Adrenal gland (tissue), 12 donors: ENCODE measurements around the gene C9orf78. TPM values are rescaled to one million over a fixed set of nuclear protein-coding genes. Genes with fewer than 3 reads are reported as not detected.

Experiments
- DNase-seq, 7 donors: peaks; one replicate each; pipeline ENCODE4 v3.0.0-alpha.2; 2019 to 2020
- H3K27ac ChIP-seq, 5 donors: fragments of 200-600 bp; sonication (generic) in 4 of 5; 1 replicate in 3 of 5; 2 replicates in 2 of 5; pipeline versions ENCODE4 v1.5.1 to v1.8.0; 2016 to 2020; ENCODE audit warnings: mild to moderate bottlenecking in 1 of 5
- H3K27me3 ChIP-seq: fragments of 200-600 bp; 2 replicates; pipeline ENCODE4 v1.8.0; 2021
- H3K36me3 ChIP-seq, 2 donors: fragments of 200-600 bp; replicated peaks in 1 of 2; 1 replicate in 1 of 2; 2 replicates in 1 of 2; pipeline versions ENCODE4 v1.5.1 to v1.8.0; 2018 to 2022
- H3K4me1 ChIP-seq, 2 donors: fragments of 200-600 bp; replicated peaks in 1 of 2; 1 replicate in 1 of 2; 2 replicates in 1 of 2; pipeline versions ENCODE4 v1.5.1 to v1.8.0; 2018 to 2021
- H3K4me3 ChIP-seq, 4 donors: fragments of 200-600 bp; sonication (generic) in 3 of 4; one replicate each; pipeline ENCODE4 v1.5.1; 2016 to 2018
- H3K9me3 ChIP-seq, 3 donors: fragments of 200-600 bp; sonication (generic) in 1 of 3; replicated peaks in 1 of 3; 1 replicate in 2 of 3; 2 replicates in 1 of 3; pipeline versions ENCODE4 v1.5.1 to v1.8.0; 2016 to 2021
- CTCF ChIP-seq, 6 experiments: fragments of 450-650 bp in 4 of 6; fragments of 200-600 bp in 2 of 6; sonication (generic) in 1 of 6; IDR thresholded peaks; 1 replicate in 5 of 6; 2 replicates in 1 of 6; pipeline versions ENCODE4 v1.5.1 to v1.8.0; 2016 to 2021; ENCODE audit warnings: antibody characterized with exemption in 6 of 6, mild to moderate bottlenecking in 2 of 6, moderate library complexity in 1 of 6
- POLR2A ChIP-seq, 2 donors: fragments of 450-650 bp; IDR thresholded peaks; one replicate each; pipeline ENCODE4 v1.6.1; 2017; ENCODE audit warnings: antibody characterized with exemption in 2 of 2, mild to moderate bottlenecking in 2 of 2, moderate library complexity in 1 of 2
- WGBS, 4 donors: extraction: QIAGEN DNeasy Blood & Tissue Kit in 2 of 4; methylation state at CpG; one replicate each; pipeline versions ENCODE4 v1.1.5 to v1.1.7; 2013 to 2017; 5-methylcytosine and 5-hydroxymethylcytosine counted together
- intact Hi-C, 2 donors: fragments of 100-400 bp; cut with DNase I; formaldehyde crosslinking; loops; one replicate each; pipeline versions ENCODE4 v1.14.1 to v1.15.0; 2022 to 2023
- polyA plus RNA-seq, 3 donors: library from polyadenylated mRNA; stranded (reverse); fragments of 200-250 nt in 2 of 3; fragments of 350-450 nt in 1 of 3; fragmentation: Illumina TruSeq in 1 of 3; extraction: RNeasy Lipid Tissue Mini Kit (QIAGEN cat#74804) in 1 of 3; gene quantifications; one replicate each; pipeline ENCODE4 v1.2.3, GENCODE V29; 2013 to 2014
- total RNA-seq, 9 donors: library from RNA; depleted of rRNA in 4 of 9; stranded (reverse); fragments of >200 nt in 4 of 9; fragments of 120-200 nt in 1 of 9; fragmentation: NEBNext Ultra II Directional in 1 of 9; extraction: Animal tissue kit (Norgen Biotek cat#: 25700) in 1 of 9; gene quantifications; one replicate each; pipeline versions ENCODE4 v1.1.0 to v1.2.4, GENCODE V29; 2013 to 2023
- donor health status: healthy with polysubstance abuse.
- donor health status: Bipolar disorder and iron deficiency.
- donor health status: DM: yes; HTN: yes; CAD: no.
- donor health status: DM: no; HTN: no; CAD: no.
- donor health status: DM: no; HTN: no; CAD: no.
- donor health status: DM: yes; HTN: yes; CAD: no.

The C9orf78 gene
- total and polyA plus RNA-seq, 12 donors = 35.6 to 116 (median 43.2) TPM

DNA sequence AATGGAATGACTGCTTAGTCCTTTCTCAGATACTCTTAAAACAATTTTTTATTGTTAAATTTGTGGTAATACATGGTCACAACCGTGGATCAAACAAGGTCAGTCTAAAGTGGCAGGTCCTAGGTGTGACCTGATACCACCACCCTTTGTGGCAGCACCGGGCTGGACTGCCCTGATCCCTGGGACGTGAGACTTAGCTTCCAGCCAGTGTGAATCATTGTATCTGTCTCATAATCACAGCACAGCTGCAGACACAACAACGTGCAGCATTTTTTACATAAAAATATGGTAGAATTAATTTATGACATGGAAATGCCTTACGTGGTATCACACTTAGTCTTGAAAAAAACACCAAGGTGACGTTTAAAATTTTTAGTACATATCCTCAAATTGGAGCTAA lies 24.3 kb downstream of the C9orf78 start:
- no peak overlapping the region for H3K27ac ChIP-seq
- no peaks in the 10 kb centered on the region for H3K4me1 ChIP-seq
- H3K9me3 ChIP-seq = no peaks in the 10 kb centered on the region
- WGBS, 4 donors = 80 to 84% (median 83%) methylated on average over 6 of the region's 6 CpGs
- TF ChIP-seq POLR2A (IDR thresholded peaks at IDR 0.05) (no peak), CTCF (IDR thresholded peaks at IDR 0.05) (no peak)
- intact Hi-C loops = no loop called here
- no peaks in the 10 kb centered on the region for H3K27me3 ChIP-seq
- H3K36me3 ChIP-seq = peaks cover 0 to 51% of the 10 kb centered on the region in 2 donors
- DNase-seq = no peak
- no peak overlapping the region for H3K4me3 ChIP-seq

DNA sequence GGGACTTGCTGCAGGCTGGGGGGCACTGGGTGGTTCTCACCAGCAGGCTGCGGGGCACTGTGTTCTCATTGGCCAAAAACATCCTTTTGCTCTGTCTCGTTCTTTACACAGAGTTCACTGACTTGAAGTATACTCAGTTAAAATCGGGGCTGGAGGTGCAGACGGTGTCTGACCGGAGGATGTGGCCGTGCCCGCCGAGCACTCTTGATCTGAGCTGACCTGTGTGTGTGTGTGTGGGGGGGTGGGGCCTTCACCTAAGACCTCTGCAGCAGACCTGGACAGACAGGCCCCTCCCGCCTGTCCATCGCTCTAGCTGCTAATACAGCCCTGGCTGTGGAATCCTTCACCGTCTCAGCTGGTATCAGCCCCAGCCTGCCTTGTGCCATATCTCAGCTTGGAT lies 25.0 kb downstream of the C9orf78 start:
- Histone ChIP-seq H3K36me3 (peaks cover 0 to 45% of the 10 kb centered on the region in 2 donors), H3K9me3 (no peaks in the 10 kb centered on the region), H3K27me3 (no peaks in the 10 kb centered on the region), H3K27ac (no peak overlapping the region), H3K4me1 (no peaks in the 10 kb centered on the region), H3K4me3 (no peak overlapping the region)
- no peak for DNase-seq
- 84 to 91% (median 87%) methylated on average over 6 to 11 of the region's 11 CpGs for WGBS, 4 donors
- intact Hi-C loops = no loop called here
- no peak for TF ChIP-seq CTCF (IDR thresholded peaks at IDR 0.05)
- no peak for TF ChIP-seq POLR2A (IDR thresholded peaks at IDR 0.05)

DNA sequence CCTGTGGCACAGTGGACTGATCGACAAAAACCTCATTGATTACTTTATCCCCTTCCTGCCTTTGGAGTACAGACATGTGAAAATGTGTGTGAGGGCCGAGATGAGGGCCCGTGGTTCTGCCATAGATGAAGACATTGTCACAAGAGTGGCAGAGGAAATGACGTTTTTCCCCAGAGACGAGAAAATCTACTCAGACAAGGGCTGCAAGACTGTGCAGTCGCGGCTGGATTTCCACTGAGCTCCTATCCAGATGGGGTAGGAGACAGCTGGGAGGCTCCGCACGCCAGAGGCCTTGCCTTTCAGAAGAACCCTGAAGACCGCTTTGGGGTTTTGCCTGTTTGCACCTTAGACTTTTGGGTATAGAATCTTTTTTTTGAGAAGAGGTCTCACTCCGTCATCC lies 25.7 kb downstream of the C9orf78 start:
- H3K9me3 ChIP-seq = no peaks in the 10 kb centered on the region
- TF ChIP-seq CTCF (IDR thresholded peaks at IDR 0.05) = no peak
- TF ChIP-seq POLR2A (IDR thresholded peaks at IDR 0.05) = no peak
- DNase-seq = no peak
- peaks cover 0 to 2% of the 10 kb centered on the region in 2 donors for H3K4me1 ChIP-seq
- WGBS, 4 donors = 83 to 90% (median 89%) methylated on average over 11 of the region's 11 CpGs
- intact Hi-C loops = no loop called here
- no peak overlapping the region for H3K4me3 ChIP-seq
- no peak overlapping the region for H3K27ac ChIP-seq
- H3K36me3 ChIP-seq = peaks cover 0 to 39% of the 10 kb centered on the region in 2 donors
- H3K27me3 ChIP-seq = no peaks in the 10 kb centered on the region

DNA sequence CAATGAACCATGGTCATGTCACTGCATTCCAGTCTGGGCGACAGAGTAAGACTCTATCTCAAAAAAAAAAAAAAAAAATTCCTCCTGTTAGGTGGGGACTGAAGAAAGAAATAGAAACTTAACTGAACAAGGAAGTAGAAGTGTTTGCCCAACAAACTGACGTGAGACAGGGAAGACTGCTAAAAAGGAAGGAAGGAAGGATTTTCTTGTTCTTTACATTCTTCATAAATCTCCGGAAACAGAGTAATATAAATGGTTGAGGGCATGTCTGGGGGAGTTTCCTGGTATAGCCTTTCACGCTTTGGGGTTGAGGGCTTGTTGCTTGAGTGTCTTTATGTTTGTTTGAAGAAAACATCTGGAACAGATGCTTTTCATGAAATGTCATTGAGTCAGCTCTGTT lies 29.0 kb downstream of the C9orf78 start:
- no peak for DNase-seq
- peaks cover 0 to 21% of the 10 kb centered on the region in 2 donors for H3K36me3 ChIP-seq
- no peaks in the 10 kb centered on the region for H3K9me3 ChIP-seq
- no peak overlapping the region for H3K27ac ChIP-seq
- intact Hi-C loops = no loop called here
- TF ChIP-seq CTCF (IDR thresholded peaks at IDR 0.05) (no peak), POLR2A (IDR thresholded peaks at IDR 0.05) (no peak)
- H3K27me3 ChIP-seq = no peaks in the 10 kb centered on the region
- 68 to 85% (median 78%) methylated on average over 4 of the region's 4 CpGs for WGBS, 4 donors
- peaks cover 0 to 10% of the 10 kb centered on the region in 2 donors for H3K4me1 ChIP-seq
- H3K4me3 ChIP-seq = no peak overlapping the region
